WERI-Rb-1 (cell line): ENCODE results near the gene SLCO2A1.

ENCODE experiments used
- DNase-seq: peaks from one replicate; pipeline ENCODE4 v3.0.0-alpha.2; 2020
- H3K27ac ChIP-seq: fragments of 250-450 bp; sonication (Bioruptor Pico); 2 replicates; pipeline ENCODE4 v1.5.1; 2020; ENCODE audit warnings: mild to moderate bottlenecking, moderate library complexity
- H3K27me3 ChIP-seq: fragments of 250-450 bp; sonication (Bioruptor Pico); 2 replicates; pipeline ENCODE4 v1.5.1; 2021; ENCODE audit warnings: mild to moderate bottlenecking, low read depth, moderate library complexity; ENCODE audit not compliant: insufficient read depth, severe bottlenecking
- H3K36me3 ChIP-seq: fragments of 250-450 bp; sonication (Bioruptor Pico); 2 replicates; pipeline ENCODE4 v1.5.1; 2020; ENCODE audit warnings: mild to moderate bottlenecking, moderate library complexity
- H3K4me3 ChIP-seq: 2 replicates; pipeline ENCODE4 v1.5.1; 2011; ENCODE audit warnings: low read depth, mild to moderate bottlenecking, control low read depth, low read length
- H3K9me3 ChIP-seq: fragments of 250-450 bp; sonication (Bioruptor Pico); 2 replicates; pipeline ENCODE4 v1.5.1; 2021; ENCODE audit warnings: mild to moderate bottlenecking, moderate library complexity; ENCODE audit not compliant: severe bottlenecking
- CTCF ChIP-seq: IDR thresholded peaks from 2 replicates; pipeline ENCODE4 v1.5.1; 2011; ENCODE audit warnings: low read depth, mild to moderate bottlenecking, control low read depth, inconsistent platforms, low read length

The SLCO2A1 gene

DNA sequence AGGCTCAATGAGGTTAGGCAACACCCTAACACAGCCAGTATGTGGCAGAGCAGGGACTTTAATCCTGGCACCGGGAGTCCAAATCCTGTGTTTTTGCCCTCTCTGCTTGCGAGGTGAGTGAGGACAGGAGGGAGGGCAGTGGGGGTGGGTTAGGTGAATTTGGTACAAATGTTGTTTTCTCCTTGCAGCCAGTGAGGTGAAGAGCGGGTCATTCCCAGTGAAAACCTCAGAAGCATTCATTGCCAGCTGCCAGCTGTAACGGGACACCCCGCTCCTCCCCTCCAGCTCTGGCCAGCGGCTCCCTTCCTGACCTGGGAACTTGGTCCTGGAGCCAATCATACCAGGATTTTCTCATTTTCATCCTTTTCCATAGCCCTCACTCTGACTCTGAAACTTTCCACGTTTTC is 88.3 kb downstream of the SLCO2A1 start:
- no peaks in the 10 kb centered on the region for H3K27me3 ChIP-seq
- no peak for DNase-seq
- H3K4me3 ChIP-seq = no peak overlapping the region
- TF ChIP-seq CTCF = peak; percentile 6; the same call in 1 of the 2 replicates
- H3K9me3 ChIP-seq = no peaks in the 10 kb centered on the region
- no peak overlapping the region for H3K27ac ChIP-seq
- no peaks in the 10 kb centered on the region for H3K36me3 ChIP-seq

DNA sequence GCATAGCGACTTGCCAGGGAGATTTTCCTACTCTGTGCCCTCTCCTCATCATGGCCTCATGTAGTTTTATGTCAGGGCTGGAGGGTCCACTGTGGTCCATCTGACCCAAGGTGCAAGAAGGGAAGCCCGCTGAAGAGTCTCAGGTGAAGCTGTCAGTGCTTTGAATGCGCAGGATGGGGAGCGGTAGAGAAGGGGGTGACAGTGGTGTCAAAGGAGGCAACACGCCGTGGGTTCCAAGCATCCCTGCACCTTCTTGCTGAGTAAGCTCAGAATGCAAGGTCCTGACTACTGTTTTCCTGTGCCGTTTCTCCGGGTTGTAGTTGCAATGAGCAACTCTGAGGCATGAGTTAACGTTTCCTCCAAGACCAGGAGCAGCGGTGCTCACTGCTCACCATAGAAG is 89.2 kb downstream of the SLCO2A1 start:
- H3K36me3 ChIP-seq = no peaks in the 10 kb centered on the region
- no peak overlapping the region for H3K27ac ChIP-seq
- no peak for DNase-seq
- H3K4me3 ChIP-seq = no peak overlapping the region
- no peaks in the 10 kb centered on the region for H3K27me3 ChIP-seq
- H3K9me3 ChIP-seq = no peaks in the 10 kb centered on the region
- TF ChIP-seq CTCF = no peak

DNA sequence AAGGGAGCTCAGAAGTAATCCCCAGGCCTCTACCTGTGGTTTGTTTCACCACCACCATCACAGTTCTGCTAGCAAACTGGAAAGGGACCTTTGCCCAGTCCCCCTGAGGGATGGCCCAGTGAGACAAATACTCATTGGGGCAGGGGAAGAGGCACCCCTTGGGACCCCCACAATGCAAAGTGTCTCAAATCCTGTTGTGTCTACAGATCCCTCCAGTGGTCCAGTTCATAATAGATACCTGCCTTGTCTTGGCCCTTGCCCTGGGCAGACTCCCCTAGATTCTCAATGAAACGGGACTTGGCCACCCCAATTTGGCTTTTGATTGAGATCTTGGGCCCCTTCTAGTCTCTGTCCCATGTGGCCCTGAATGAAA is 90.3 kb downstream of the SLCO2A1 start:
- H3K27me3 ChIP-seq = no peaks in the 10 kb centered on the region
- H3K27ac ChIP-seq = no peak overlapping the region
- TF ChIP-seq CTCF = no peak
- no peaks in the 10 kb centered on the region for H3K9me3 ChIP-seq
- no peak for DNase-seq
- no peaks in the 10 kb centered on the region for H3K36me3 ChIP-seq
- H3K4me3 ChIP-seq = no peak overlapping the region

GRCh38 chr3:133938770-133939462 is 90.8 kb downstream of the SLCO2A1 start:
- no peak overlapping the region for H3K4me3 ChIP-seq
- no peak for DNase-seq
- TF ChIP-seq CTCF = peak; percentile 45
- no peak overlapping the region for H3K27ac ChIP-seq
- H3K27me3 ChIP-seq = no peaks in the 10 kb centered on the region
- H3K36me3 ChIP-seq = no peaks in the 10 kb centered on the region
- H3K9me3 ChIP-seq = no peaks in the 10 kb centered on the region

DNA sequence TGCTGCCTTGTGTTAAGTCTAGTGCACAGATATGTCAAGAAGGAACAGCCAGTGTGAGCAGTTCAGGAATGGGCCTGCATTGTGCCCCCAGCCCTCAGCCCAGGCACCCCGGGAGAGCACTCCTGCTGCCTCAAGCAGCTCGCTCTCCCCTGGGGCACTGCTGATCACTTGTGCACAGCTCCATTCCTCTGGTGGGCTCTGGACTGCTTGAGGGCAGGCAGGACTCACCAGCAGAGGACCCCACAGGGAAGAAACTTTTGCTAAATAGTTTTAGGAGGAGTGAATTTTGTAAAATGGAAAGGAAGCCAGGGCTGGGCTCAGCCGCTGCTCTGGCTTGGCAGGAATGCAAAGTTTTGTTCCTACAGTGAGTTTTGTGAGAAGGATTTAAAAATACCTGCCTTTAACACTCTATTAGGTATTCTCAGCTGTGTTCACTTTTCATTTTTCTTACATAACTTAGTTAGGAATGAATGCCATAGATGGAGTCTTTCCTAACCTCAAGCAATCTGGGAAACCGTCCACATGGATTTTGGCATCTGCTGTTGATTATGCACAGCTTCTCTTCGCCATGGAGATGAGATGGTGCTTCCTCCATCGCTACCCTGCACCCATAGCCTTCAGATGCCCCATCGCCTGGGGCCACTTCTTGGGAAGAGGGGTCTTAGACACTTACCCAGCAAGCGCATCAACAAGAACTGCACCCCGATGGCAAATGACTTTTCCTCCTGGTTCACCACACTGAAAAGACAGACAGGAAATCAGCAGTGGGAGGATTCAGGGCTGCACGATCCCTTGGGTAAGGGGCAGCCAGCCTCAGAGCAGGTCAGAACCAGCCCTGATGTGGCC is 91.7 kb downstream of the SLCO2A1 start:
- Histone ChIP-seq H3K36me3 (no peaks in the 10 kb centered on the region), H3K4me3 (no peak overlapping the region), H3K9me3 (no peaks in the 10 kb centered on the region), H3K27me3 (no peaks in the 10 kb centered on the region), H3K27ac (no peak overlapping the region)
- no peak for TF ChIP-seq CTCF
- DNase-seq = no peak
